Measurements from ENCODE around the gene KLHL34.

Gene KLHL34

DNA sequence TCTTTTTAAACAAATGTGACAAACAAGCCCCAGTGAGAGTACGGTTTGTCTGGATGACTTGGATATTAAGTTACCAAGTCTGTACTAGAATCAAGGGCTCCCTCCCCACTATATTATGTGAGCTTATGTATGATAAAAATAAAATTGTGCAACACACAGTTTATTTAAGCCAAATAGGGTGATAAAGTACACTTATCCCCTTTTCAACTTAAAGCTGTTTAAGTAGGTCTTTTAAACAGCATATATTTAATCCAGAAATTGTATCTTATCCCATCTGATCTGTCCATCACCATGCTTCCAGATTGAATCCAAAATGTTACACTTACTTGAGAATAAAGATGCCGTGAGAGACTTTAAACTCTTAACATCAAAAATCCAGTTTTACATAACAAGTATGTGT is 2.0 kb upstream of the KLHL34 start:
- H3K27ac ChIP-seq (replicated peaks), result no peak overlapping the region
- no peak for DNase-seq (ENCODE audit: low read depth in 1 of 2, low spot score in 1 of 2)
- TF ChIP-seq SPI1 (IDR thresholded peaks at IDR 0.05; ENCODE audit: borderline replicate concordance, low read depth), result no peak
- TF ChIP-seq, protein P1, sequence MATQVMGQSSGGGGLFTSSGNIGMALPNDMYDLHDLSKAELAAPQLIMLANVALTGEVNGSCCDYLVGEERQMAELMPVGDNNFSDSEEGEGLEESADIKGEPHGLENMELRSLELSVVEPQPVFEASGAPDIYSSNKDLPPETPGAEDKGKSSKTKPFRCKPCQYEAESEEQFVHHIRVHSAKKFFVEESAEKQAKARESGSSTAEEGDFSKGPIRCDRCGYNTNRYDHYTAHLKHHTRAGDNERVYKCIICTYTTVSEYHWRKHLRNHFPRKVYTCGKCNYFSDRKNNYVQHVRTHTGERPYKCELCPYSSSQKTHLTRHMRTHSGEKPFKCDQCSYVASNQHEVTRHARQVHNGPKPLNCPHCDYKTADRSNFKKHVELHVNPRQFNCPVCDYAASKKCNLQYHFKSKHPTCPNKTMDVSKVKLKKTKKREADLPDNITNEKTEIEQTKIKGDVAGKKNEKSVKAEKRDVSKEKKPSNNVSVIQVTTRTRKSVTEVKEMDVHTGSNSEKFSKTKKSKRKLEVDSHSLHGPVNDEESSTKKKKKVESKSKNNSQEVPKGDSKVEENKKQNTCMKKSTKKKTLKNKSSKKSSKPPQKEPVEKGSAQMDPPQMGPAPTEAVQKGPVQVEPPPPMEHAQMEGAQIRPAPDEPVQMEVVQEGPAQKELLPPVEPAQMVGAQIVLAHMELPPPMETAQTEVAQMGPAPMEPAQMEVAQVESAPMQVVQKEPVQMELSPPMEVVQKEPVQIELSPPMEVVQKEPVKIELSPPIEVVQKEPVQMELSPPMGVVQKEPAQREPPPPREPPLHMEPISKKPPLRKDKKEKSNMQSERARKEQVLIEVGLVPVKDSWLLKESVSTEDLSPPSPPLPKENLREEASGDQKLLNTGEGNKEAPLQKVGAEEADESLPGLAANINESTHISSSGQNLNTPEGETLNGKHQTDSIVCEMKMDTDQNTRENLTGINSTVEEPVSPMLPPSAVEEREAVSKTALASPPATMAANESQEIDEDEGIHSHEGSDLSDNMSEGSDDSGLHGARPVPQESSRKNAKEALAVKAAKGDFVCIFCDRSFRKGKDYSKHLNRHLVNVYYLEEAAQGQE (IDR thresholded peaks at IDR 0.05; ENCODE audit: insufficient replicate concordance, low read depth), result no peak
- TF ChIP-seq, protein P2, sequence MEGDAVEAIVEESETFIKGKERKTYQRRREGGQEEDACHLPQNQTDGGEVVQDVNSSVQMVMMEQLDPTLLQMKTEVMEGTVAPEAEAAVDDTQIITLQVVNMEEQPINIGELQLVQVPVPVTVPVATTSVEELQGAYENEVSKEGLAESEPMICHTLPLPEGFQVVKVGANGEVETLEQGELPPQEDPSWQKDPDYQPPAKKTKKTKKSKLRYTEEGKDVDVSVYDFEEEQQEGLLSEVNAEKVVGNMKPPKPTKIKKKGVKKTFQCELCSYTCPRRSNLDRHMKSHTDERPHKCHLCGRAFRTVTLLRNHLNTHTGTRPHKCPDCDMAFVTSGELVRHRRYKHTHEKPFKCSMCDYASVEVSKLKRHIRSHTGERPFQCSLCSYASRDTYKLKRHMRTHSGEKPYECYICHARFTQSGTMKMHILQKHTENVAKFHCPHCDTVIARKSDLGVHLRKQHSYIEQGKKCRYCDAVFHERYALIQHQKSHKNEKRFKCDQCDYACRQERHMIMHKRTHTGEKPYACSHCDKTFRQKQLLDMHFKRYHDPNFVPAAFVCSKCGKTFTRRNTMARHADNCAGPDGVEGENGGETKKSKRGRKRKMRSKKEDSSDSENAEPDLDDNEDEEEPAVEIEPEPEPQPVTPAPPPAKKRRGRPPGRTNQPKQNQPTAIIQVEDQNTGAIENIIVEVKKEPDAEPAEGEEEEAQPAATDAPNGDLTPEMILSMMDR (IDR thresholded peaks at IDR 0.05; ENCODE audit: insufficient read depth, low read length), result no peak
- TF ChIP-seq POLR2AphosphoS5 (IDR thresholded peaks at IDR 0.05; ENCODE audit: low read depth), result no peak
- no peak for TF ChIP-seq GABPA (IDR thresholded peaks at IDR 0.05; ENCODE audit: low read depth)

DNA sequence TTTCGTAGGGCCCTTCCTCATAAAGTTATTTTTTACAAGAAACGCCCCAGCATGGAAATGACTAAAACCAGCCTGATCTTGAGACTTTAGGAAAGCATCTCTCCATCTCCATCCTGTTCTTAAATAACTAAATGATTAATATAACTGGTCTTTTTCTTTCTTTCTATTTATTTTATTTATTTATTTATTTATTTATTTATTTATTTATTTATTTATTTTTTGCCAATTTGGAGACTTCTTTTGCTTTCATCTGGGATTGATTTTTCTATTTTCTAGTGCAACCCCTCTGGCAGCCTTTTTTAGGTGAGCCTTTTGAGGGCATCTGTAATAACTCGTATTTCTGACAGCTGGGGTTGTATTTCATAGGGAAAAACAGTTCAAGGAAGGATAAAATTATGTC is 1.2 kb upstream of the KLHL34 start:
- H3K27me3 ChIP-seq (ENCODE audit: insufficient read depth, poor library complexity, severe bottlenecking), result peaks cover 3% of the 10 kb centered on the region
- DNase-seq (ENCODE audit: low read depth in 1 of 2, low spot score in 1 of 2), result no peak
- H3K27ac ChIP-seq (replicated peaks), result no peak overlapping the region
- TF ChIP-seq, protein P1 (IDR thresholded peaks at IDR 0.05; ENCODE audit: insufficient replicate concordance, low read depth), result no peak
- TF ChIP-seq SPI1 (IDR thresholded peaks at IDR 0.05; ENCODE audit: borderline replicate concordance, low read depth), result no peak
- no peak overlapping the region for H3K4me3 ChIP-seq (replicated peaks; ENCODE audit: insufficient read depth, low read length)

More for the DNA sequence above, 2.0 kb upstream of the KLHL34 start:
- H3K4me3 ChIP-seq (replicated peaks; ENCODE audit: insufficient read depth, low read length), result no peak overlapping the region
- peaks cover 3% of the 10 kb centered on the region for H3K27me3 ChIP-seq (ENCODE audit: insufficient read depth, poor library complexity, severe bottlenecking)

DNA sequence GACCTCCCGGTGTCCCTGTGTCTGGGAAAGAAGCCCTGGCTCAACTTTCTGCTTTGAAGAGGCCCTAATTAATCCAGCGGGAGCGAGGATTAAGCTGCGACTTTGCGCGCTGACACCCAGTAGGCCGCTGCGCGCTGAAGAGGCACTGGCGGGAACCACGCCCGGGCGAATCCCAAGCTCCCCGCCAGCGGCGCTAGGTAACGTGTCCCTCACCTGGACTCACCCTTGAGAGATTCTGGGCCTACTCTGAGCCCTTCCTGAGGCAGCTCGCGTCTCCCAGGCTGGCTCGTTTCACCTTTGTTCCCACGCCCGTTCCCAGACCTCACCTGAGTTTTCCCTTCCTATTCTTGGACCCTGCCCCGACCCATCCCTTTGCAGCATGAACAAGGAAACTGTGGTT is 616 bp upstream of the KLHL34 start:
- DNase-seq (ENCODE audit: low read depth in 1 of 2, low spot score in 1 of 2), result no peak
- TF ChIP-seq, protein P2 (IDR thresholded peaks at IDR 0.05; ENCODE audit: insufficient read depth, low read length), result no peak
- TF ChIP-seq, protein P1 (IDR thresholded peaks at IDR 0.05; ENCODE audit: insufficient replicate concordance, low read depth), result no peak
- no peak for TF ChIP-seq GABPA (IDR thresholded peaks at IDR 0.05; ENCODE audit: low read depth)
- no peak for TF ChIP-seq SPI1 (IDR thresholded peaks at IDR 0.05; ENCODE audit: borderline replicate concordance, low read depth)
- TF ChIP-seq POLR2AphosphoS5 (IDR thresholded peaks at IDR 0.05; ENCODE audit: low read depth), result no peak
- H3K27ac ChIP-seq (replicated peaks), result no peak overlapping the region
- peaks cover 3% of the 10 kb centered on the region for H3K27me3 ChIP-seq (ENCODE audit: insufficient read depth, poor library complexity, severe bottlenecking)
- H3K4me3 ChIP-seq (replicated peaks; ENCODE audit: insufficient read depth, low read length), result no peak overlapping the region

All from HL-60 (cell line).